Pancreas (tissue), 10 donors: ENCODE measurements around the gene ST3GAL6. TPM values are rescaled to one million over a fixed set of nuclear protein-coding genes. Genes with fewer than 3 reads are reported as not detected.
A peak's percentile ranks its signal among the peaks of the same experiment; 100 is the strongest.

Experiments used
- ATAC-seq, 4 donors: fragments of 200-7000 bp; cut with Tn5 transposase; one replicate each; pipeline versions ENCODE4 v1.8.0 to v1.9.1; 2020; ENCODE audit warnings: mild to moderate bottlenecking in 4 of 4, moderate library complexity in 4 of 4
- DNase-seq, 6 donors: peaks; one replicate each; pipeline ENCODE4 v3.0.0-alpha.2; 2020
- FAIRE-seq: peaks from 2 replicates; lab custom pipeline; 2012; peaks lifted over from hg19 to GRCh38; lab: Jason Lieb, UNC
- H3K27ac ChIP-seq, 4 donors: fragments of 200-600 bp; sonication (generic); 1 replicate in 3 of 4; 2 replicates in 1 of 4; pipeline versions ENCODE4 v1.5.0 to v1.8.0; 2020
- H3K27me3 ChIP-seq, 4 donors: fragments of 200-600 bp; one replicate each; pipeline ENCODE4 v1.8.0; 2021
- H3K36me3 ChIP-seq, 3 donors: fragments of 200-600 bp; sonication (generic) in 1 of 3; one replicate each; pipeline versions ENCODE4 v1.5.0 to v1.8.0; 2020 to 2021
- H3K4me1 ChIP-seq, 3 donors: fragments of 200-600 bp; one replicate each; pipeline ENCODE4 v1.8.0; 2021
- H3K4me3 ChIP-seq, 4 donors: fragments of 200-600 bp; sonication (generic) in 2 of 4; one replicate each; pipeline versions ENCODE4 v1.5.0 to v1.8.0; 2020 to 2021
- H3K9me3 ChIP-seq, 4 donors: fragments of 200-600 bp; one replicate each; pipeline ENCODE4 v1.8.0; 2021
- WGBS, 2 donors: extraction: QIAGEN DNeasy Blood & Tissue Kit; methylation state at CpG; one replicate each; pipeline ENCODE4 v1.1.7; 2013; 5-methylcytosine and 5-hydroxymethylcytosine counted together
- intact Hi-C, 3 donors: fragments of 100-400 bp; cut with DNase I; formaldehyde crosslinking; loops; one replicate each; pipeline versions ENCODE4 v1.11.1 to v1.14.2; 2022
- polyA plus RNA-seq, 2 donors: library from polyadenylated mRNA; stranded (reverse); fragments of 200-250 nt; gene quantifications; one replicate each; pipeline ENCODE4 v1.2.3, GENCODE V29; 2013
- total RNA-seq, 6 donors: library from RNA; stranded (reverse); fragmentation: NEBNext Ultra II Directional in 4 of 6; extraction: Animal tissue kit (Norgen Biotek cat#: 25700) in 4 of 6; gene quantifications; one replicate each; pipeline versions ENCODE4 v1.2.1 to v1.2.4, GENCODE V29; 2021 to 2023
- TF ChIP-seq, protein P1 (sequence below), 4 donors: fragments of 200-600 bp; sonication (generic) in 3 of 4; IDR thresholded peaks; one replicate each; pipeline versions ENCODE4 v1.5.0 to v1.8.0; 2021; ENCODE audit warnings: antibody characterized with exemption in 4 of 4
- donor health status: healthy with polysubstance abuse.
- donor health status: DM: no; HTN: no; CAD: no; lungs with moderate emphysema.
- donor health status: DM: no; HTN: no; CAD: no.
- donor health status: control.
- donor health status: control.
- donor health status: Bipolar disorder and iron deficiency.
- donor health status: DM: yes; HTN: yes; CAD: no.
- donor health status: DM: no; HTN: no; CAD: no.
- donor health status: DM: no; HTN: no; CAD: no.
- donor health status: DM: yes; HTN: yes; CAD: no.

ST3GAL6 gene
- total and polyA plus RNA-seq, 8 donors: 3.6 to 16.1 (median 6.7) TPM

DNA sequence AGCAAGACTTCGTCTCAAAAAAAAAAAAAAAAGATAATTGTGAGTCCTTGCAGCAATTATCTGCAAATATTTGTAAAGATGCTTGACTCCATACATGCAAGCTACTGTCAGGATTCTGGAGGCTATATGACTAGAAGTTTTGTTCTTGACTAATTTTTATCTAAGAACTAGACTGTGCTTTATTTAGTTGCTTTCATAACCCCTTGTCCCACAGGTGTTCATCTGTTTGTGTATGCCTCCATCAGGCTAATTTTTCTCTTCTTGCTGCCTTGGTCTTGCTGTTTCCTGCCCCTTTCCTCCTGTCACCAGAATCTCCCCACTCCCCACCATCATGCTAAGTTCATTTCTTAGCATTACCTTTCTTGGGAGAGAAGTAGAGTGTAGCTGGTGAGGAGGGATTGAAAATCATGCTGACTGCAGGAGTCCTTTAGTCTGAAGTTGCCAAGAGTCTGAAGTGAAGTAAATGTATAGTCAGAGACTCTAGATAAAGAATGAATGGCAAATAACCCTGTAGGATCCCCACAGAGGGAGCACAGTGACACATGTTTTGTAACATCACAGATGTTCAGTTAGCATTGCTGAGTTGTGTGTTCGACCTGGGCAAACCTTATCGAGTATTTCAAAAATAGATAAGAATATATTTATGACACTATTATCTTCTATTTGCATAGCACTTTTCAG, 12.5 kb downstream of the ST3GAL6 start:
- 47 to 50% methylated on average over 3 of the region's 3 CpGs for WGBS, 2 donors
- Histone ChIP-seq H3K4me3 (no peak overlapping the region), H3K27ac (no peak overlapping the region), H3K36me3 (no peaks in the 10 kb centered on the region), H3K9me3 (no peaks in the 10 kb centered on the region), H3K4me1 (peaks cover 0 to 31% (median 10%) of the 10 kb centered on the region in 3 donors), H3K27me3 (no peaks in the 10 kb centered on the region)
- FAIRE-seq (no peak), ATAC-seq (no peak), DNase-seq (no peak)
- intact Hi-C loops: no loop called here
- TF ChIP-seq, protein P1, sequence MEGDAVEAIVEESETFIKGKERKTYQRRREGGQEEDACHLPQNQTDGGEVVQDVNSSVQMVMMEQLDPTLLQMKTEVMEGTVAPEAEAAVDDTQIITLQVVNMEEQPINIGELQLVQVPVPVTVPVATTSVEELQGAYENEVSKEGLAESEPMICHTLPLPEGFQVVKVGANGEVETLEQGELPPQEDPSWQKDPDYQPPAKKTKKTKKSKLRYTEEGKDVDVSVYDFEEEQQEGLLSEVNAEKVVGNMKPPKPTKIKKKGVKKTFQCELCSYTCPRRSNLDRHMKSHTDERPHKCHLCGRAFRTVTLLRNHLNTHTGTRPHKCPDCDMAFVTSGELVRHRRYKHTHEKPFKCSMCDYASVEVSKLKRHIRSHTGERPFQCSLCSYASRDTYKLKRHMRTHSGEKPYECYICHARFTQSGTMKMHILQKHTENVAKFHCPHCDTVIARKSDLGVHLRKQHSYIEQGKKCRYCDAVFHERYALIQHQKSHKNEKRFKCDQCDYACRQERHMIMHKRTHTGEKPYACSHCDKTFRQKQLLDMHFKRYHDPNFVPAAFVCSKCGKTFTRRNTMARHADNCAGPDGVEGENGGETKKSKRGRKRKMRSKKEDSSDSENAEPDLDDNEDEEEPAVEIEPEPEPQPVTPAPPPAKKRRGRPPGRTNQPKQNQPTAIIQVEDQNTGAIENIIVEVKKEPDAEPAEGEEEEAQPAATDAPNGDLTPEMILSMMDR (IDR thresholded peaks at IDR 0.05): no peak

GRCh38 chr3:98776140-98776493, 13.0 kb downstream of the ST3GAL6 start:
- intact Hi-C loops: no loop called here
- TF ChIP-seq, protein P1 (IDR thresholded peaks at IDR 0.05): no peak
- Histone ChIP-seq H3K9me3 (no peaks in the 10 kb centered on the region), H3K4me3 (no peak overlapping the region), H3K36me3 (no peaks in the 10 kb centered on the region), H3K27me3 (no peaks in the 10 kb centered on the region), H3K27ac (peak overlapping the region in 1 of 4 donors; percentile 62), H3K4me1 (peaks cover 0 to 31% (median 10%) of the 10 kb centered on the region in 3 donors)
- ATAC-seq (no peak), DNase-seq (no peak), FAIRE-seq (no peak)

DNA sequence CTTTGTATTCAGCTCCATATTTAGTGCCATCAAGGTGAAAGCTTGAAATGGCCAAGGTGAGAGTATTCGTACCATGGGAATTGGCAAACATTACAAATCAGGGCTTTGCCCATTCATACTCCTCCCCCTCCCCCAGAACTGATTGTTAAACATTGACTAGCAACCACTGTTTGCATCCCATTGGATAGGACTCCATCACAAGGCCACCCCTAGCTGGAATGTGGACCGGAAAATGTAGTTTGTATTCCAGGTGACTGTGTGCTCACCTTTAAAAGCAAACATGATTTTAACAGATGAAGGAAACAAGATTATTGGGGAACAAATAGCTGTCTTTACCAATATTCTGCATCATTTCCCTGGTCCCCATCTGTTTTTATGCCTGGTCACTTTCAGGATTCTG, 14.1 kb downstream of the ST3GAL6 start:
- ATAC-seq: peak; percentile 82 to 91 (median 88)

GRCh38 chr3:98777801-98778220, 14.7 kb downstream of the ST3GAL6 start:
- Histone ChIP-seq H3K27ac (peak overlapping the region in 2 of 4 donors; percentile 40 to 62), H3K9me3 (no peaks in the 10 kb centered on the region), H3K4me1 (peaks cover 0 to 26% (median 10%) of the 10 kb centered on the region in 3 donors), H3K4me3 (no peak overlapping the region), H3K36me3 (no peaks in the 10 kb centered on the region), H3K27me3 (no peaks in the 10 kb centered on the region)
- DNase-seq (no peak), ATAC-seq (peak; percentile 28 to 48 (median 40)), FAIRE-seq (no peak)
- TF ChIP-seq, protein P1 (IDR thresholded peaks at IDR 0.05): no peak
- intact Hi-C loops: no loop called here

More for the DNA sequence above, 14.1 kb downstream of the ST3GAL6 start:
- Histone ChIP-seq H3K27ac (peak overlapping the region in 2 of 4 donors; percentile 46 to 62), H3K4me1 (peaks cover 0 to 26% (median 10%) of the 10 kb centered on the region in 3 donors), H3K36me3 (no peaks in the 10 kb centered on the region), H3K4me3 (no peak overlapping the region), H3K9me3 (no peaks in the 10 kb centered on the region), H3K27me3 (no peaks in the 10 kb centered on the region)
- DNase-seq (peak in 3 of 6 donors; percentile 43 to 75 (median 48)), FAIRE-seq (no peak)
- intact Hi-C loops: no loop called here
- TF ChIP-seq, protein P1 (IDR thresholded peaks at IDR 0.05): no peak
- WGBS, 2 donors: 13 to 15% methylated on average over 2 of the region's 2 CpGs

DNA sequence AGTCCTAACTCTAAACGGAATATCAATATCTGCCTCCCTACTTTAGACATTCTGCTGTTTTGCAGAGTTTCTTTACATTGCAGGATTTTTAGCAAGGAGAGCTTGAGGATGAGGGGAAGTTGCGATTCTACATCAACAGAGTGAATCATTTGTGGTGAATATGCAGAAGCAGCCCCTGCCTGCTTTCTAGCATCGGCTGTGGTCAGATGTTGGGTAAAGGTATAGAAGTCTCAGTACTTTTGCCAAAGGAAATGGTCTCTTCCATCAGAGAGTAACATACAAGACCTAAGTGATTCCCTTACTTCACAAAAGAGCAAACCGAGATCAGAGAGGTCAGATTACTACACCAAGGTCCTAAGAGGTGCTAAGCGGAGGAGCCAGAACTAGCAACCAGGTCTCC, 15.2 kb downstream of the ST3GAL6 start:
- H3K9me3 ChIP-seq: no peaks in the 10 kb centered on the region
- TF ChIP-seq, protein P1 (IDR thresholded peaks at IDR 0.05): no peak
- H3K27ac ChIP-seq: peak overlapping the region in 2 of 4 donors; percentile 40 to 62
- ATAC-seq (peak in 2 of 4 donors; percentile 17 to 20), FAIRE-seq (no peak), DNase-seq (no peak)
- no peaks in the 10 kb centered on the region for H3K27me3 ChIP-seq
- peaks cover 0 to 26% (median 10%) of the 10 kb centered on the region in 3 donors for H3K4me1 ChIP-seq
- WGBS, 2 donors: 46 to 52% methylated on average over 5 of the region's 5 CpGs
- no peak overlapping the region for H3K4me3 ChIP-seq
- no peaks in the 10 kb centered on the region for H3K36me3 ChIP-seq
- intact Hi-C loops: no loop called here
